ENCODE data around the gene GRIP1.

Gene GRIP1

DNA sequence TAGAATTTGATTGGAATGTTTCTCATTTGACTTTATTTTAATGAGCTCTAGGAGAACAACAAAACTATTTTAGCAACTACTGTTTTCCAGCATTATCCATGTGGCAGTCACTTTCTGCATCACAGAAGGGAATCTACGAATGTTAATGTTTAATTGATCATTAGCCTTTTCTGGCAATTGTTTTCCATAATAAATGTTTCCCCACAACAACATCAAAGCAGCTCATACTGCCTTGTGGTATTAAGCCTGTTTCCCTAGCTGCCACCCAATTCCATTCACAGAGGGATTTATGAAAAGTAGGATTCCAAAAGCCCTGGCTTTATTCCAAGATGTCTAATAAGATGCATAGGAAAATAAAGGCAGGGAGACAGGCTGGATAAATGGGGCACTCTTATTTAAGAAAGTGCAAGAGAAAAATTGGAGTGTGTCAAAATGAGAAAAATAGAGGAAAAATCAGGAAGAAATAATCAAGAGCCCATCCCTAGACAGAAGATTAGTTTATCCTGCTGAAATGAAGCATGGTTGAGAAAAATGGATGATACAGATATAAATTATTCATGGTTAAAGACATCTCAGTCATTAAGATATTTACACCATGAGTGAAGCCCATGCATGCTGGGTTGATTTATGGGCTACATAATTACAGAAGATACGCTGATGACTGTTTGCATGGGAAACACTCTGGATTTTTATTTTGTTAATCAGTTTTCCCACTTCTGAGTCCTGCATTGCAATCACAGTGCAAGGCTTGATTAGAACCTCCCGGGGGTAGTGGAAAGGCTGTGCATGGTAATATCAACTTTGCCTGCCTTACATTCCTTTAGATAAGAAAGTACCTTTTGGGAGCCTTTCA lies 196.3 kb downstream of the GRIP1 start:
- DNase-seq (ENCODE audit: extremely low read depth in 1 of 2, low read depth in 1 of 2), result no peak

DNA sequence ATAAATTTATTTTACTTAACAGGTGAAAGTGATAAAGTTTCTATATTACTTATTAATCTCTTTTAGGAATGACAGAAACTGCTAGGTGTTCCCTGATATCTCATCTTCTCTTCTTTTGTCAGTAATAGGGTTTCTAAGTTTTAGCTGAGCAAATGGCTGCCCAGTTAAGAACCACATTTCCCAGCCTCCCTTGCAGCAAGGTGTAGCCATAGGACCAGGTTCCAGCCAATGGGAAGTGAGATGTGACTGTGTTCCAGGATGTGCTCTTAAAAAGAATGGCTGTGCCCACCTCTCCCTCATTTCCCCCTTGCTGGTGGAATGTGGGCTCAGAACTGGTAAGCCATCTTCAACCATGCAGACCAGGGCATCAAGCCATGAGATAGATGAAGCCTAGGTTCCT lies 210.9 kb downstream of the GRIP1 start:
- no peak for DNase-seq (ENCODE audit: extremely low read depth in 1 of 2, low read depth in 1 of 2)

DNA sequence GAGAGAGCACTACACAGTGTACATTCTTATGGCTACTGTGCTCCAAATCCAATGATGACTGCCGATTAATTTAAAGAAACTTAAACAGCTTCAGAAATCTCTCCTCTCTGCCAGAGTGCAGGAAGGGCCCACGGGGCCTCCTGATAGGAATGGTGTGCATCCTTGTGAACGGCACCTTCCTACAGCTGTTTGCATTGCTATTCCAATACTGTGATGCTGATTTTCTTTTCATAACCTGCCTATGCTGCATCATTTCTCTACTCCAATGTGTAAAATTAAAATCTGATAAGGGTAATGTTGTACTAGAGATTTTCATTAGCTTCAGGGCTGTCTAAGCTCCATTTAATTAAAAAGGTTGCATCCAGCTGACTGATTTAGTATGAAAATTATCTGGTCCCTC lies 217.5 kb downstream of the GRIP1 start:
- DNase-seq (ENCODE audit: extremely low read depth in 1 of 2, low read depth in 1 of 2), result no peak

DNA sequence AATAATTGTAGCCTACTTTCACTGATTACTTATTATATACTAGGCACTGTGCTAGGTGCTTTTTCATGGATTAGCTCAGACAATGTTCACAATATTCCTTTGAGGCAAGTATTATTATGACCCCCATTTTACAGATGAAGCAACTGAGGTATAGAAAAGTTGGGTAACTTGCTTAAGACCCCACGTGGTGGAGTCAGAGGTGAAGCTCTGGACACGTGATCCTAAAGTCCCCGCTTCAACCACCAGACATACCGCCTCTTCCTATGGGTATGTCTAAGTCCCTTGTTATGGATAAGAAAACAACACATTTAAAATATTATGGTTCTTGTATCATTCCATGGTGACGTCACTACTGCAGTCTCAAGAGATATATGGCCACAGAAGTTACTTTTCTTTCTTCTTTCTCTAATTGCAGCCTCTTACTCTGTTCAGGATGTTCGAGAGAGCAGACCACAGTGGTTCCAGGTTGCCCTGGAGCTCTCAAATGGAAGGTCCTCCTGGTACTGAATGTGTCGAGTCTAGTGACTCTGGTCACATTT lies 218.9 kb downstream of the GRIP1 start:
- DNase-seq (ENCODE audit: extremely low read depth in 1 of 2, low read depth in 1 of 2), result no peak

DNA sequence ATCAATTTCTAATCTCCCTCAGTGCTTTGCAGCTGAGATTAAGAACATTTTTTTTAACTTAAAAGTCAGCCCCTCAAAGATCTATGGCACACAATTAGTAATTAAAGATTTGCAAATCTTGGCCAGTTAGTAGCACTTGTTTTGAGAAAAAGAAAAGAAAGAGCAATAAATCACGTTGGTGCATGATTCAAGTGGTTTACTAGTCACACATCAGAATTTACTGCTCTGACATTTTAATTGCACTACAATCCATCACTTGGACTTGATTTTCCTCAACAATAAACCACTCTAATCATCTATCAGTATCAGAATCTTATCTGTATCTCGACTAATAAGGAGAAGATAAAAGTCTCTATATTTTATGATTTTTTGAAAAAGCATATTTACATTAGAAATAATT lies 222.3 kb downstream of the GRIP1 start:
- no peak for DNase-seq (ENCODE audit: extremely low read depth in 1 of 2, low read depth in 1 of 2)

DNA sequence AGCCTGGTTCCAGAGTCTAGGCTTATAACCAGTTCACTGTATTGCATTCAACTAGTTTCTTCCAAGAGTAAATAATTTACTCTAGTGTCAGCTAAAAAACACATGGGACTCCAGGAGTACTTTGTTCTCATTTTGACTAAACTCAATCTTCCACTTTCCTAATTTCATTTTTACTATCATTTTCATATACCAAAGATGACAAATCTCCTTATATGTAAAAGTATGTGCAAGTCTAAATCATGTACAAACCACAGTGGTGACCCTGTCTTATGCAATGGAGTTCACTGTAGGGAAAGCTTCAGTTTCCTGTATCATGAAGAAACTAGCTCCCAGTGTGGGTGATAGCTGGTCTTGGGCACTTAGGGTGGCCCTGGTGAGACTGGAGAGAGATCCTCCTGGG lies 225.0 kb downstream of the GRIP1 start:
- DNase-seq (ENCODE audit: extremely low read depth in 1 of 2, low read depth in 1 of 2), result no peak

DNA sequence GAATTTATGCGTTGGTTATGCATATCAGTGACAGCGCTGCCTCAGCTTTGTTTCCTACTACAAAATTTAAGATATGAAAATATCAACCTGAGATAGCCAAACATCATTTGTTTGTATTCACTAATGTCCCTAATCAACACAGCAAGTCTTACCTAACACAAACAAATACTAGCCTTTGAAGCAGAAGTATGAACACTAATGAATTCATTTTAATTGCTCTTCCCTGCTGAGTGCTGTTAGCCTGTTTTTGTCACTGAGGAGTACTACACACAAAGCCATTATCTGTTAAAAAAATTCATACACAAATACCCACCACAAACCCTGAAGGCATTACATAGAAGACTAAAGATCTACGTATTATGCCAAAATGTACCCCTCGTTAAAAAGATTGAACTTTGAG lies 225.8 kb downstream of the GRIP1 start:
- DNase-seq (ENCODE audit: extremely low read depth in 1 of 2, low read depth in 1 of 2), result no peak

DNA sequence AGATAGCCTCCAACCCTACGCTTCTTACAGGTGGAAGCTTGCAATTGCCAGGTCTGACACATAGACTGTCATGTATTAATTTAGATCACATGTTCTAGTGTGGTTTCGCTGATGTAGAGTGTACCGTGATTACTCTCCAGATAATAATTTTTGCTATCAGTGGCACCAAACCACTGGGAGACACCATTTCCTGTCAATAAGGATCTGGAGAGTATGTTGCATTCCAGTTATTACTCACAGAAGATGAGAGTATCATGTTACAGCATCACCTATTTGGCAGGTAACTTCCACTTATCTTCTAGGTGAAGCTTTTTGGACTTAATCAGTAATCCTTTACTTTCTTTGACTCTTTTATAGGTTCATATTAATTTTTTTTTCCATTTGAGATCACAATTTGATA lies 229.3 kb downstream of the GRIP1 start:
- no peak for DNase-seq (ENCODE audit: extremely low read depth in 1 of 2, low read depth in 1 of 2)

DNA sequence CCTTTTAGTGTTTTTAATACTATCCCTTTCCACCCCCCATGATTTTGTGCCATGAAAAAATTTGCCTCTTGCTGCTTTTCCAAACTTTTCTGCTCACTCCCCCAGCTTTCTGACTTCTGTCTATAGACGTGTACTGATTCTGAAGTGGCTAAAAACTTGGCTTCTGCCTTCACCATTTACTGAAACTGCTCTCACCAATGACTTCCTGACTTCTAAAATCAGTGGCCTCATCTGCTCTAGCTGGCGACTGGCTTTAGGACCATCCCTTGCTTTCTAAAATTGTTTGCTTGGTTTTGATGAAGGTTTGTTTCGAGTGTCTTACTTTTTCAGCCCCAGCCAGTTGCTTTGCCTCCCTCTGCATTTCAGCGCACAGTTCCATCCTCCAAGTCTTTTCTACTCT lies 231.2 kb downstream of the GRIP1 start:
- no peak for DNase-seq (ENCODE audit: extremely low read depth in 1 of 2, low read depth in 1 of 2)

DNA sequence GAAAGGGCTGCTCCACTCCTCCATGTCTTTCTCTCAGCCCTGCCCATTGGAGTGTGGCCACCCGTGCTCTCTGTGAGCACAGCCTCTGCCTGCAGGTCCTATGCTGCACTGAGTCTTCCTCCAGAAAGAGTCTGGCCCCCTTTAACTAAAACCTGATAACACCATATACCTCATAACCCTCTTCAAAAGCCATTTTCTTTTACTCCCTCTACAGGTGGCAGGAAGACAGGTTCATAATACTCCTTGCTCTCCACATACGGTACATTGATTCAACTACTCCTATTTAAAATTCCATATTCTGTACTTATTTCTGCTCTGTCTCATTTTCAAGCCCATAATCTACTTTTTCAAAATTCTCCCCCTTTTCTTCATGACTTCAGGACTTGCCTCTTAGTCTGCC lies 232.6 kb downstream of the GRIP1 start:
- no peak for DNase-seq (ENCODE audit: extremely low read depth in 1 of 2, low read depth in 1 of 2)

DNA sequence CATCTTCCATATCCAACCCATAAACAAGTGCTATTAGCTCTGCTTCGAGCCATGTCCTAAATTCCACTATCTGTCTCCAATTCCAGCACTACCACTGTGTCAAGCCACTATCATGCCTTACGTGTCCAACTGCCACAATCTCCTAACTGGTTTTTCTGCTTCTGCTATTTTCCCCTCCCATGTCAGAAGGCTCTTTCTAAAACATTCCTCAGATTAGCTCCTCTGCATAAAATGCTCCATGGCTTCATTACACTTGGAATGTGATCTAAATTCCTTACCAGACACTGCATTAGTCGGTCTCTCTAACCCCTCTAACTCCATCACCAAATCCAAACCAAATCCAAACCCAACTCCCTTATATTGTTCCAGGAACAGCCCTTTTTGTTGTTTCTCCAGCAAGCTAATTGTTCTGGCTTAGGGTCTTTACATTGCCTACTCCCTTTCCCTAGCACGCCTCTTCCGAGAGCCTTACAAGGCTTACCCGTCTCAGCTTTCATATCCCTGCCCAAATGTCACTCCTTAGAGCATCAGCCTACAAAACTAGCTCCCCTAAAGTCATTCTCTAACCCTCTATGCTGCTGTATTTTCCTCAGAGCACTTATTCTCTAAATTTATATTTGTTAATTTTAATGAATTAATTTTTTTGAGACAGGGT lies 236.8 kb downstream of the GRIP1 start:
- DNase-seq (ENCODE audit: extremely low read depth in 1 of 2, low read depth in 1 of 2), result no peak

DNA sequence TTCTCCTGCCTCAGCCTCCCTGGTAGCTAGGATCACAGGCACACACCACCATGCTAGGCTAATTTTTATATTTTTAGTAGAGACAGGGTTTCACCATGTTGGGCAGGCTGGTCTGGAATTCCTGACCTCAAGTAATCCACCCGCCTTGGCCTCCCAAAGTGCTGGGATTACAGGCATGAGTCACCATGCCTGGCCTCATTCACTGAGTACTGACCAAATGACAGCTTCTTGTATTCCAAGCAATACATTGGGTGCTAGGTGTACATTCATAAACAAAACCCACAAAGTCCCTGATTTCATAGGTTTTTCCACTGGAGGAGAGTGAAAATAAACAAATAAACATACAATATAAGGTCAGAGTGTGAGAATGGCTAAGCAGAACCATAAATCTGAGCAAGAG lies 240.3 kb downstream of the GRIP1 start:
- no peak for DNase-seq (ENCODE audit: extremely low read depth in 1 of 2, low read depth in 1 of 2)

DNA sequence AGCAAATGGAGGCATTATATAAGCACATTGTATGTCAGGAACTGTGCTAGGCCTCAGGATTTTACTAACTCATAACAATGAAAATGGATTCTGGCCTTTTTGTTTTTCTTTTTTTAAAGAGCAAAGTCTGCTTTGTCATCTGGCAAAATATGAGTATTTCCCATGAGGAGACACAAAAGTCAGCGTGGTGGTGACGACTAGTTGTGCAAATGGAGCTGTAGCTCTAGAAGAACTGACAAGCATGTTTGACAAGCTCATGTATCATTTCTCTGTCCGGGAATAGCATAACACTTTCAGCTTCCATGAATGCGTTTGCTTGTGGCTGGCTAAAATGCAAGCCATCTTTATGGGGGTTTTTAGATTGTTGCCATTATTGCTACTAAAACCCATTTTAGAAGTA lies 248.8 kb downstream of the GRIP1 start:
- DNase-seq (ENCODE audit: extremely low read depth in 1 of 2, low read depth in 1 of 2), result no peak

DNA sequence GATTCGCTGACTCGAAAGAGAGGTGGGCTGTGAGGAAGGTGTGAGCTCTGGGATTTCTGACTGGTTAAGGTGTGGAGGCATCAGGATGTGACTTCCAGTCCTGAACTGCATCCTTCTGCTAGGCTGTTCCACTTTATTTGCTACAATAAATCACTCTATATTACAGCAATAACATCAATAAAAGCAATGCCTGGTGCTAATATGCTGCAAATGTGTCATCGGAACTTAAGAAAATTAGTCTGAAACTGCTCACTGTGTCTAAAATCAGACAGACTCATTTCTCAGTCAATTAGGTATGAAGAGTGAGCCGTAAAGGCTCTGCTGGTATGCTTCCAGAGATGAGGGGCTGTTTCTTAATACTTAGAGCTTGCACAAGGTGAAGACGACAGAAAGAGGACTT lies 250.0 kb downstream of the GRIP1 start:
- no peak for DNase-seq (ENCODE audit: extremely low read depth in 1 of 2, low read depth in 1 of 2)

DNA sequence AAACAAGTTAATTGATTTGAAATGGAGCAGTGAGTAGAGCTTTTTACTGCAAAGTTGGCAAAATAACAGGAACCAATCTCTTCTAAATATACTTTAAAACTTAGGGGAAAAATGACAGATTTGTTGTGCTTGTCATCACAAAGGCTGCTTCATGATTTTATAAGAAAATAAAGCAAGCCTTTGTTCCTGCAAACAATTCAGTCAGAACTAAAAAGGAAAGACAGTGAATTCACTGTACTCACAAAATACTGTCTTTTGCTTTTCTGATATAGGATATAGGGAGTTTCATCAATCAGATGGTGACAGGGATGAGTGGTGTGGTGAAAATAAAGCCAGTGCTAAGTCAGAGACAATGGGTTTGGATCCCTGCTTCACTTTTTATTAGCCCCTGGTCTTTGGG lies 250.6 kb downstream of the GRIP1 start:
- DNase-seq (ENCODE audit: extremely low read depth in 1 of 2, low read depth in 1 of 2), result no peak

DNA sequence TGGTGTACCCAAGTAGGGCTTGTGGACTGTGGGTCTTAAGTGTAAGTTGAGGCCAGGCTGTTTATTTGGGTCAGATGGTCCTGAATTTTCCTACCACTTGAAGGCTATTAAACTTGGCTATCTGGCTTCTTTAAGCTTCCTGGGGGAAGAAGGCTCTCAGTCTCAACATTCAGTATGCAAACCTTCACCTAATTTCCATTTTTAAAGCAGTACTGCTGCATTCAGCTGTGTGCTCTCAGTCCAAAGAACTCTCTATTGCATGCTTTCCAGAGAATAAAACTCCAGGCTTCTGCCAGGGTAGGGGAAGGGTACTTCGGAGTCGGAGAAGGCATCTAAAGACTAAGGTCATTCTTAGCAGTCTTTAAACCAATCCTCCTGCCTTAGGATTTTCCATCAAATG lies 252.2 kb downstream of the GRIP1 start:
- DNase-seq (ENCODE audit: extremely low read depth in 1 of 2, low read depth in 1 of 2), result no peak

DNA sequence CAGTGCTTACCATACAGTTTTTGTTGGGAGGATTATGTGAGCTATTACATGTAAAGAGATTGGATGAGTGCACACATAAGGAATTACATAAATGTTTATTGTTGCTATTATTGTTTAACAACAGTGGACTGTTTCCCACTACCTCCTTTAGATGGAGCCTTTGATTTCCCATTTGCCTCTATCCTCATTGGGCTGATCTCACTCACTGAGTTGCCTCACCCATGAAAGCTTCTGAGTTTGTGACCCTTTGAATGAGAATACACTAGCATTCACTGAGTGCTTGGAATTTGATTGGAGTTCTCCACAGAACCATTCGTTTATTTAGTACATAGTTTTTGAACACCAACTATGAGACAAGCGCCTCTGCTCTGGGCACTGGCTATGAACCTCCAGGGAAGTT lies 255.6 kb downstream of the GRIP1 start:
- DNase-seq (ENCODE audit: extremely low read depth in 1 of 2, low read depth in 1 of 2), result no peak

DNA sequence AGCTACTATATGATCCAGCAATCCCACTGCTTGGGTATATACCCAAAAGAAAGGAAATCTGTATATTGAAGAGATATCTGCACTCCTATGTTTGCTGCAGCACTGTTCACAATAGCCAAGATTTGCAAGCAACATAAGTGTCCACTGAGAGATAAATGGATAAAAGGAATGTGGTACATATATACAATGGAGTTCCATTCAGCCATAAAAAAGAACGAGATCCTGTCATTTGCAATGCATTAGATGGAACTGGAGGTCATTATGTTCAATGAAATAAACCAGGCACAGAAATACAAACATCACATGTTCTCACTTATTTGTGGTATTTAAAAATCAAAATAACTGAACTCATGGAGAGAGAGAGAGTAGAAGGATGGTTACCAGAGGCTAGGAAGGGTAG lies 260.0 kb downstream of the GRIP1 start:
- DNase-seq (ENCODE audit: extremely low read depth in 1 of 2, low read depth in 1 of 2), result no peak

DNA sequence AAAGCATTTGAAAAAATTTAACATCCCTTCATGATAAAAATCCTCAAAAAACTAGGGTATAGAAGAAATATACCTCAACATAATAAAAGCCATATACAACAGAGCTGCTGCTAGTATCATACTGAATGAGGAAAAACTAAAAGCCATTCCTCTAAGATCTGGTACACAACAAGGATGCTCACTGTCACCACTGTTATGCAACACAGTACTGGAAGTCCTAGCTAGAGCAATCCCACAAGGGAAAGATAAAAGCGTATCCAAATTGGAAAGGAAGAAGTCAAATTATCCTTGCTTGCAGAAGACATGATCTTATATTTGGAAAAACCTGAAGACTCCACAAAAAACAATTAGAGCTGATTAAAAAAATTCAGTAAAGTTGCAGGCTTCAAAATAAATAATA lies 261.7 kb downstream of the GRIP1 start:
- DNase-seq (ENCODE audit: extremely low read depth in 1 of 2, low read depth in 1 of 2), result no peak

DNA sequence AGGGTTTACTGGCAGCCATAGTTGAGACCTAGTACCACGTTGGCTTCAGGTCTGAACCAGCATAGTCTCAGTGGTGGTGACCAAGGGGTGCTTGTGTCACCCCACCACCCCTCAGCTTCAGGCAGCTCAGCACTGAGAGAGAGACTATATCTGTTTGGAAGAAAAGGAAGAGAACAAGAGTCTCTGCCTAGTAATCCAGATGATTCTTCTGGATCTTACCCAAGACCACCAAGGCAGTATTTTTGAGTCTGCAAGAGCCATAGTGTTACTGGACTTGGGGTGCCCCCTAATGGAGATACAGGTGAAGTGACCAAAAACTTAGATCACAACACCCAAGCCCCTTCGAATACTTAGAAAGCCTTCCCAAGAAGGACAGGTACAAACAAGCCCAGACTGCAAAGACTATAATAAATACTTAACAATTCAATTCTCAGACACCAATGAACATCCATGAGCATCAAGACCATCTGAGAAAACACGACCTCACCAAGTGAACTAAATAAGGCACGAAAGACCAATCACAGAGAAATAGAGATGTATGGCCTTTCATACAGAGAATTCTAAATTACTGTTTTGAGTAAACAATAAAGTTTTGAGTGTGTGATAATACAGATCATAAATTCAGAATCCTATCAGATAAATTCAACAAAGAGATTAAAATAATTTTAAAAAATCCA lies 269.5 kb downstream of the GRIP1 start:
- DNase-seq (ENCODE audit: extremely low read depth in 1 of 2, low read depth in 1 of 2), result peak in 1 of 2 donors; percentile 6

DNA sequence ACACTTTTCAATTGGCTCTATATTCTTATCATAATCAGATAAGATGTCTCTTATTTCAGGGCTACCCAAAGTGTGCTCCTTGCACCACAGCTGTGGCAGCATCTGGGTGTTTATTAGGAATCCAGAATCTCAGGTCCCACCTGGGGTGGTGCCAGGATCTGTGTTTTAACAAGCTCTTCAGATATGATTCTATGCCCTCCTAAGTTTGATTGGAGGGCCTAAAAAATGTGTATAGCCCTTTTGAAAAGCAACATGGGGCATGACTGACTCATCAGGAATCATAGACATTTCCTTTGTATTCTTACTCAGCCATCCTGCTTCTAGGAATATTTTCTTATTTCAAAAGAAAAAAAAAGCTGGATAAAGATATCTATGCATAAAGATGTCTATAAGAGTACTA lies 273.5 kb downstream of the GRIP1 start:
- DNase-seq (ENCODE audit: extremely low read depth in 1 of 2, low read depth in 1 of 2), result no peak

DNA sequence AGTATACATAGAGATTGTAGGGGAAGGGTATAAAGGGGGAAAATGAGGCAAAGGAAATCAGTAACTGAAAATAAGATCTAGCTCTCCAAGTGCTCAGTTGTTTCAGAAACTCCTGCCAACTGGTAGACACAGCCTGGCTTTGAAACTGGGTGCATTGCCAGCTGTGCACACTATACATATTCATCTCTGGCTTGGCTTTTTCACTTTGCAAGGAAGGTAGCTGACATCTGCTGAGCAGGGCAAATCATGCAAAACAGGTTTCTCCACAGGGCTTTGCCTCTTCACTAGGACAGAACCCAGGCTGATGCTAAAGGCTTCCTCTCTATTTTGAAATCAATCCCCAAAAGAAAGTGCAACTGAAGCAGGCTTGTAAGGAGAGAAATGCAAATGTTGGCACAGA lies 275.1 kb downstream of the GRIP1 start:
- no peak for DNase-seq (ENCODE audit: extremely low read depth in 1 of 2, low read depth in 1 of 2)

Data from stimulated activated CD8-positive, alpha-beta memory T cell treated with anti-CD3 and anti-CD28 coated beads, Interleukin-7, amount 100 ng/mL, for 48 hours (primary cell).